Thyroid gland (tissue), 4 donors: ENCODE results near the gene DLX6. TPM values are rescaled to one million over a fixed set of nuclear protein-coding genes. Genes with fewer than 3 reads are reported as not detected.

ENCODE experiments used
- DNase-seq, 2 donors: peaks; one replicate each; pipeline ENCODE4 v3.0.0-alpha.2; 2019
- H3K27ac ChIP-seq, 3 donors: fragments of 200-600 bp; sonication (generic); 1 replicate in 2 of 3; 2 replicates in 1 of 3; pipeline ENCODE4 v1.5.1; 2016 to 2019; ENCODE audit warnings: mild to moderate bottlenecking in 1 of 3, moderate library complexity in 1 of 3
- H3K27me3 ChIP-seq: fragments of 200-600 bp; sonication (generic); one replicate; pipeline ENCODE4 v1.5.1; 2019
- H3K36me3 ChIP-seq, 2 donors: fragments of 200-600 bp; sonication (generic); one replicate each; pipeline ENCODE4 v1.5.1; 2016 to 2019
- H3K4me1 ChIP-seq, 2 donors: fragments of 200-600 bp; sonication (generic); one replicate each; pipeline ENCODE4 v1.5.1; 2017 to 2019
- H3K4me3 ChIP-seq, 3 donors: fragments of 200-600 bp; sonication (generic); replicated peaks in 1 of 3; 1 replicate in 2 of 3; 2 replicates in 1 of 3; pipeline ENCODE4 v1.5.1; 2016; ENCODE audit warnings: mild to moderate bottlenecking in 1 of 3
- H3K9me3 ChIP-seq: fragments of 200-600 bp; sonication (generic); one replicate; pipeline ENCODE4 v1.5.1; 2017
- CTCF ChIP-seq, 6 experiments: fragments of 200-600 bp in 3 of 6; fragments of 450-650 bp in 3 of 6; sonication (generic) in 3 of 6; IDR thresholded peaks; one replicate each; pipeline ENCODE4 v1.5.1; 2016 to 2019; ENCODE audit warnings: antibody characterized with exemption in 6 of 6, mild to moderate bottlenecking in 2 of 6, inconsistent platforms in 1 of 6, moderate library complexity in 1 of 6
- POLR2A ChIP-seq, 2 donors: fragments of 450-650 bp; IDR thresholded peaks; one replicate each; pipeline ENCODE4 v1.6.1; 2017; ENCODE audit warnings: antibody characterized with exemption in 2 of 2, mild to moderate bottlenecking in 2 of 2, moderate library complexity in 1 of 2
- WGBS, 2 donors: methylation state at CpG; one replicate each; pipeline ENCODE4 v1.1.5; 2017; 5-methylcytosine and 5-hydroxymethylcytosine counted together
- intact Hi-C: fragments of 100-400 bp; cut with DNase I; formaldehyde crosslinking; loops from one replicate; pipeline ENCODE4 v1.15.1; 2023
- total RNA-seq, 4 donors: library from RNA; depleted of rRNA; stranded (reverse); fragments of >200 nt; gene quantifications; one replicate each; pipeline ENCODE4 v1.2.3, GENCODE V29; 2016

The DLX6 gene
- total RNA-seq, 4 donors from 2014 or later = 0.81 TPM; not detected in 3

GRCh38 chr7:96993980-96994379, 11.4 kb upstream of the DLX6 start:
- Histone ChIP-seq H3K4me1 (no peaks in the 10 kb centered on the region), H3K27ac (no peak overlapping the region), H3K9me3 (no peaks in the 10 kb centered on the region), H3K27me3 (peaks cover 59% of the 10 kb centered on the region), H3K36me3 (no peaks in the 10 kb centered on the region), H3K4me3 (no peak overlapping the region)
- WGBS, 2 donors = 31 to 44% methylated on average over 1 of the region's 1 CpG
- intact Hi-C loops = no loop called here
- no peak for DNase-seq
- no peak for TF ChIP-seq CTCF (IDR thresholded peaks at IDR 0.05)
- no peak for TF ChIP-seq POLR2A (IDR thresholded peaks at IDR 0.05)

GRCh38 chr7:96995406-96996110, 9.8 kb upstream of the DLX6 start:
- TF ChIP-seq POLR2A (IDR thresholded peaks at IDR 0.05) (no peak), CTCF (IDR thresholded peaks at IDR 0.05) (no peak)
- no peaks in the 10 kb centered on the region for H3K9me3 ChIP-seq
- DNase-seq = no peak
- WGBS, 2 donors = 7 to 12% methylated on average over 6 of the region's 6 CpGs
- no peaks in the 10 kb centered on the region for H3K4me1 ChIP-seq
- no peak overlapping the region for H3K27ac ChIP-seq
- H3K4me3 ChIP-seq = no peak overlapping the region
- intact Hi-C loops = no loop called here
- H3K27me3 ChIP-seq = peaks cover 50% of the 10 kb centered on the region
- no peaks in the 10 kb centered on the region for H3K36me3 ChIP-seq

- H3K27ac ChIP-seq = no peak overlapping the region
- H3K4me3 ChIP-seq = no peak overlapping the region
- no peak for DNase-seq
- intact Hi-C loops = no loop called here
- peaks cover 43% of the 10 kb centered on the region for H3K27me3 ChIP-seq
- H3K36me3 ChIP-seq = no peaks in the 10 kb centered on the region
- TF ChIP-seq POLR2A (IDR thresholded peaks at IDR 0.05) = no peak
- no peak for TF ChIP-seq CTCF (IDR thresholded peaks at IDR 0.05)
- no peaks in the 10 kb centered on the region for H3K9me3 ChIP-seq
- 2 to 5% methylated on average over 28 to 29 of the region's 32 CpGs for WGBS, 2 donors
- H3K4me1 ChIP-seq = no peaks in the 10 kb centered on the region
These were observed 9.0 kb upstream of the DLX6 start for GRCh38 chr7:96996111-96996957.

GRCh38 chr7:96996958-96997511, 8.3 kb upstream of the DLX6 start:
- Histone ChIP-seq H3K27ac (no peak overlapping the region), H3K36me3 (no peaks in the 10 kb centered on the region), H3K4me3 (no peak overlapping the region), H3K4me1 (no peaks in the 10 kb centered on the region), H3K27me3 (peaks cover 40% of the 10 kb centered on the region), H3K9me3 (no peaks in the 10 kb centered on the region)
- TF ChIP-seq CTCF (IDR thresholded peaks at IDR 0.05) (no peak), POLR2A (IDR thresholded peaks at IDR 0.05) (no peak)
- WGBS, 2 donors = 7 to 8% methylated on average over 14 of the region's 14 CpGs
- intact Hi-C loops = no loop called here
- no peak for DNase-seq
